Prostate gland (tissue), 2 donors: Measurements from ENCODE around the gene CARMIL1.

ENCODE experiments used
- POLR2A ChIP-seq: fragments of 450-650 bp; IDR thresholded peaks from one replicate; pipeline ENCODE4 v1.6.1; 2016; ENCODE audit warnings: antibody characterized with exemption, mild to moderate bottlenecking
- POLR2AphosphoS5 ChIP-seq: sonication (generic); formaldehyde crosslinking; IDR thresholded peaks from one replicate; pipeline ENCODE4 v1.6.1; 2017; ENCODE audit warnings: antibody characterized with exemption
- TF ChIP-seq, protein P1 (sequence below), 4 experiments: fragments of 200-600 bp in 2 of 4; fragments of 450-650 bp in 2 of 4; sonication (generic) in 2 of 4; IDR thresholded peaks; 1 replicate in 3 of 4; 2 replicates in 1 of 4; pipeline ENCODE4 v1.5.1; 2016 to 2019; ENCODE audit warnings: antibody characterized with exemption in 4 of 4, mild to moderate bottlenecking in 2 of 4, moderate library complexity in 2 of 4

DNA sequence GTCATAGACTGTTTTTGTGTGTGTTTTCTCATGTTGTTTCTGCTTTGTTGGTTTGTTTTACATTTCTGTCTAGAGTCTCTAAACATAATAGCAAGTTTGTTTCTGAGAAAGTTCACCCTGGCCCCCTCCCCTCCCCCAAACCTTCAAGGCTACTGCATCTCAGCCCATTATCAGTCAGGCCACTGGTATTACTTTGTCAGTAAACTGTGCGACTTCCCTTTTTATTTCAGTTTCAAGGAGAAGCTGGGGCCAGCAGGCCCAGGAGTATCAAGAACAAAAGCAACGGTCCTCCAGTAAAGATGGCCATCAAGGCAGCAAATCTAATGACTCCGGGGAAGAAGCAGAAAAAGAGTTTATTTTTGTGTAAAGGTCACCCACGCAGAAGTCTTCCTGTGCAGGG lies 340.0 kb downstream of the CARMIL1 start:
- TF ChIP-seq, protein P1, sequence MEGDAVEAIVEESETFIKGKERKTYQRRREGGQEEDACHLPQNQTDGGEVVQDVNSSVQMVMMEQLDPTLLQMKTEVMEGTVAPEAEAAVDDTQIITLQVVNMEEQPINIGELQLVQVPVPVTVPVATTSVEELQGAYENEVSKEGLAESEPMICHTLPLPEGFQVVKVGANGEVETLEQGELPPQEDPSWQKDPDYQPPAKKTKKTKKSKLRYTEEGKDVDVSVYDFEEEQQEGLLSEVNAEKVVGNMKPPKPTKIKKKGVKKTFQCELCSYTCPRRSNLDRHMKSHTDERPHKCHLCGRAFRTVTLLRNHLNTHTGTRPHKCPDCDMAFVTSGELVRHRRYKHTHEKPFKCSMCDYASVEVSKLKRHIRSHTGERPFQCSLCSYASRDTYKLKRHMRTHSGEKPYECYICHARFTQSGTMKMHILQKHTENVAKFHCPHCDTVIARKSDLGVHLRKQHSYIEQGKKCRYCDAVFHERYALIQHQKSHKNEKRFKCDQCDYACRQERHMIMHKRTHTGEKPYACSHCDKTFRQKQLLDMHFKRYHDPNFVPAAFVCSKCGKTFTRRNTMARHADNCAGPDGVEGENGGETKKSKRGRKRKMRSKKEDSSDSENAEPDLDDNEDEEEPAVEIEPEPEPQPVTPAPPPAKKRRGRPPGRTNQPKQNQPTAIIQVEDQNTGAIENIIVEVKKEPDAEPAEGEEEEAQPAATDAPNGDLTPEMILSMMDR (IDR thresholded peaks at IDR 0.05): no peak
- TF ChIP-seq POLR2AphosphoS5 (no peak), POLR2A (no peak)
